ENCODE measurements around the gene HSF5. TPM values are rescaled to one million over a fixed set of nuclear protein-coding genes. Genes with fewer than 3 reads are reported as not detected.

The HSF5 gene
- total and polyA plus RNA-seq, 12 donors, result 0.03 to 0.11 (median 0.06) TPM; not detected in 8

GRCh38 chr17:58446086-58446485 is 42.1 kb downstream of the HSF5 start:
- no peaks in the 10 kb centered on the region for H3K27me3 ChIP-seq
- H3K4me3 ChIP-seq, result no peak overlapping the region
- TF ChIP-seq POLR2A (IDR thresholded peaks at IDR 0.05), result no peak
- no peak for TF ChIP-seq CTCF (IDR thresholded peaks at IDR 0.05)
- H3K4me1 ChIP-seq (replicated peaks in 1 of 2), result no peaks in the 10 kb centered on the region
- no peak overlapping the region for H3K27ac ChIP-seq
- 71 to 89% (median 84%) methylated on average over 6 of the region's 6 CpGs for WGBS, 4 donors
- intact Hi-C loops (cut with DNase I), result loop anchor here (2.0 to 5.0 kb wide), 2 partner anchors 129 to 131 kb away; no protein-coding TSS in a partner anchor
- H3K36me3 ChIP-seq (replicated peaks in 1 of 2), result no peaks in the 10 kb centered on the region
- no peaks in the 10 kb centered on the region for H3K9me3 ChIP-seq (replicated peaks in 1 of 3)
- DNase-seq, result no peak

GRCh38 chr17:58436805-58437239 is 51.4 kb downstream of the HSF5 start:
- H3K36me3 ChIP-seq (replicated peaks in 1 of 2), result no peaks in the 10 kb centered on the region
- no peak for DNase-seq
- no peak for TF ChIP-seq CTCF (IDR thresholded peaks at IDR 0.05)
- no peak for TF ChIP-seq POLR2A (IDR thresholded peaks at IDR 0.05)
- H3K4me3 ChIP-seq, result no peak overlapping the region
- intact Hi-C loops (cut with DNase I), result no loop called here
- H3K9me3 ChIP-seq (replicated peaks in 1 of 3), result no peaks in the 10 kb centered on the region
- no peaks in the 10 kb centered on the region for H3K27me3 ChIP-seq
- H3K27ac ChIP-seq, result no peak overlapping the region
- WGBS, 4 donors, result 56 to 74% (median 67%) methylated on average over 5 of the region's 5 CpGs
- no peaks in the 10 kb centered on the region for H3K4me1 ChIP-seq (replicated peaks in 1 of 2)

- no peaks in the 10 kb centered on the region for H3K4me1 ChIP-seq (replicated peaks in 1 of 2)
These were observed 52.0 kb downstream of the HSF5 start for GRCh38 chr17:58436245-58436644.

DNA sequence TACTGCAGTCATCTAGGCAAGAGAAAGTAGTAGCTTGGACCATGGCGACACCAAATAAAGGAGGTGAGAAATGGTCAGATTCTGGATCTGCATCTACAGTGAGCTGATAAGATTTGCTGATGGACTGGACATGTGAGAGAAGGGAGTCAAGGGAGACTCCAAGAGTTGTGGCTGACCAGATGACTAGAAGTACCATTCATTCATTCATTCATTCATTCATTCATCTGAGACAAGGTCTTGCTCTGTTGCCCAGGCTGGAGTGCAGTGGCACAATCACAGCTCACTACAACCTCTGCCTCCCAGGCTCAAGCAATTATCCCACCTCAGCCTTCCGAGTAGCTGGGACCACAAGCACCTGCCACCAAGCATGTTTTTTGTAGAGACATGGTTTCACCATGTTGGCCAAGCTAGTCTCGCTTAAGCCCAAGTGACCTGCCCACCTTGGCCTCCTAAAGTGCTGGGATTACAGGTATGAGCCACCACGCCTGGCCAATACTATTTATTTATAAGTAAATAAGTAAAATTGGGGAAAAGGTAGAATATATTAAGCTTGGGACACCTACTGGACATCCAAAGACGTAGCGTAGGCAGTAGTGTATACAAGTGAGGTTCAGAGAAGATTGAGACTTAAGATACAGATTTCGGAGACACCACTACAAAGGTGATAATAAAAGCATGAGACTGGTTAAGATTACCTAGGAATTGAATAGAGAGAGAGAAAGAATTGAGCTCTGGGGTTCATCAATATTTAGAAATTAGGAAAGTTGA is 55.2 kb downstream of the HSF5 start:
- intact Hi-C loops (cut with DNase I), result no loop called here
- no peak for DNase-seq
- Histone ChIP-seq H3K4me1 (replicated peaks in 1 of 2) (no peaks in the 10 kb centered on the region), H3K9me3 (replicated peaks in 1 of 3) (no peaks in the 10 kb centered on the region), H3K27me3 (no peaks in the 10 kb centered on the region), H3K36me3 (replicated peaks in 1 of 2) (no peaks in the 10 kb centered on the region), H3K4me3 (no peak overlapping the region), H3K27ac (no peak overlapping the region)
- 83 to 89% (median 85%) methylated on average over 7 of the region's 7 CpGs for WGBS, 4 donors
- TF ChIP-seq CTCF (IDR thresholded peaks at IDR 0.05), result no peak
- TF ChIP-seq POLR2A (IDR thresholded peaks at IDR 0.05), result no peak

More at GRCh38 chr17:58436245-58436644, 52.0 kb downstream of the HSF5 start:
- Histone ChIP-seq H3K27me3 (no peaks in the 10 kb centered on the region), H3K4me3 (no peak overlapping the region), H3K36me3 (replicated peaks in 1 of 2) (no peaks in the 10 kb centered on the region), H3K27ac (no peak overlapping the region), H3K9me3 (replicated peaks in 1 of 3) (no peaks in the 10 kb centered on the region)
- intact Hi-C loops (cut with DNase I), result no loop called here
- DNase-seq, result no peak
- TF ChIP-seq POLR2A (IDR thresholded peaks at IDR 0.05), result no peak
- no peak for TF ChIP-seq CTCF (IDR thresholded peaks at IDR 0.05)
